ENCODE data around the gene TP53BP1.

TP53BP1 gene

GRCh38 chr15:43463998-43464397 lies 29.0 kb downstream of the TP53BP1 start (continued):
- TF ChIP-seq CSRNP3 (CRISPR knock-in tag; IDR thresholded peaks at IDR 0.05) (no peak), PATZ1 (CRISPR knock-in tag; IDR thresholded peaks at IDR 0.05; ENCODE audit: borderline replicate concordance) (no peak), ESRRG (CRISPR knock-in tag; IDR thresholded peaks at IDR 0.05) (no peak), OSR1 (CRISPR knock-in tag; IDR thresholded peaks at IDR 0.05) (no peak), CREB5 (CRISPR knock-in tag; IDR thresholded peaks at IDR 0.05; ENCODE audit: low read depth) (no peak)

- TF ChIP-seq BACH2 (CRISPR knock-in tag; IDR thresholded peaks at IDR 0.05; ENCODE audit: borderline replicate concordance) (no peak), TCF4 (CRISPR knock-in tag; IDR thresholded peaks at IDR 0.05; ENCODE audit: borderline replicate concordance) (no peak), ZFP30 (CRISPR knock-in tag; IDR thresholded peaks at IDR 0.05) (no peak), TSHZ2 (CRISPR knock-in tag; IDR thresholded peaks at IDR 0.05) (no peak), PPARA (CRISPR knock-in tag; IDR thresholded peaks at IDR 0.05; ENCODE audit: borderline replicate concordance) (no peak), RARB (CRISPR knock-in tag; IDR thresholded peaks at IDR 0.05) (no peak), ZFP3 (CRISPR knock-in tag; IDR thresholded peaks at IDR 0.05) (no peak), POU6F1 (CRISPR knock-in tag; IDR thresholded peaks at IDR 0.05; ENCODE audit: borderline replicate concordance, low read depth) (no peak), ARNTL (CRISPR knock-in tag; IDR thresholded peaks at IDR 0.05; ENCODE audit: borderline replicate concordance, low read depth) (no peak), ZNF8 (CRISPR knock-in tag; IDR thresholded peaks at IDR 0.05) (no peak), ZC3H10 (CRISPR knock-in tag; IDR thresholded peaks at IDR 0.05) (no peak), SNAI2 (CRISPR knock-in tag; IDR thresholded peaks at IDR 0.05) (no peak), ZNF70 (CRISPR knock-in tag; IDR thresholded peaks at IDR 0.05) (no peak), ESRRG (CRISPR knock-in tag; IDR thresholded peaks at IDR 0.05) (no peak), ZNF565 (CRISPR knock-in tag; conservative IDR thresholded peaks at IDR 0.05; ENCODE audit: low read depth) (no peak), CREB5 (CRISPR knock-in tag; IDR thresholded peaks at IDR 0.05; ENCODE audit: low read depth) (no peak), PATZ1 (CRISPR knock-in tag; IDR thresholded peaks at IDR 0.05; ENCODE audit: borderline replicate concordance) (no peak)
- ATAC-seq: no peak
Observed at GRCh38 chr15:43463507-43463906, 29.4 kb downstream of the TP53BP1 start.
